SK-N-SH treated with all-trans-retinoic acid at 6 μM for 48 hours (cell line): ENCODE measurements around the gene KRT6B.

Experiments used
- ESRRG ChIP-seq: fragments of 250-450 bp; sonication (Bioruptor Pico); IDR thresholded peaks from 2 replicates; pipeline ENCODE4 v1.6.1; 2021; ENCODE audit warnings: mild to moderate bottlenecking
- ISL1 ChIP-seq: fragments of 250-450 bp; sonication (Bioruptor Pico); IDR thresholded peaks from 2 replicates; pipeline ENCODE4 v2.1.2; 2022; ENCODE audit warnings: mild to moderate bottlenecking, moderate library complexity
- PATZ1 ChIP-seq: fragments of 250-450 bp; sonication (Bioruptor Pico); IDR thresholded peaks from 2 replicates; pipeline ENCODE4 v1.8.0; 2020; ENCODE audit warnings: mild to moderate bottlenecking, moderate library complexity, borderline replicate concordance
- ZFP3 ChIP-seq: fragments of 250-450 bp; sonication (Bioruptor Pico); IDR thresholded peaks from 2 replicates; pipeline ENCODE4 v1.5.0; 2020; ENCODE audit warnings: mild to moderate bottlenecking, moderate library complexity
- ZNF70 ChIP-seq: fragments of 450-650 bp; formaldehyde crosslinking; IDR thresholded peaks from 2 replicates; pipeline ENCODE4 v1.5.0; 2020; ENCODE audit warnings: mild to moderate bottlenecking, moderate library complexity
- TF ChIP-seq, protein P1 (sequence below): fragments of 250-450 bp; sonication (Bioruptor Pico); IDR thresholded peaks from 2 replicates; pipeline ENCODE4 v1.5.1; 2020; ENCODE audit warnings: low read depth, mild to moderate bottlenecking, moderate library complexity

DNA sequence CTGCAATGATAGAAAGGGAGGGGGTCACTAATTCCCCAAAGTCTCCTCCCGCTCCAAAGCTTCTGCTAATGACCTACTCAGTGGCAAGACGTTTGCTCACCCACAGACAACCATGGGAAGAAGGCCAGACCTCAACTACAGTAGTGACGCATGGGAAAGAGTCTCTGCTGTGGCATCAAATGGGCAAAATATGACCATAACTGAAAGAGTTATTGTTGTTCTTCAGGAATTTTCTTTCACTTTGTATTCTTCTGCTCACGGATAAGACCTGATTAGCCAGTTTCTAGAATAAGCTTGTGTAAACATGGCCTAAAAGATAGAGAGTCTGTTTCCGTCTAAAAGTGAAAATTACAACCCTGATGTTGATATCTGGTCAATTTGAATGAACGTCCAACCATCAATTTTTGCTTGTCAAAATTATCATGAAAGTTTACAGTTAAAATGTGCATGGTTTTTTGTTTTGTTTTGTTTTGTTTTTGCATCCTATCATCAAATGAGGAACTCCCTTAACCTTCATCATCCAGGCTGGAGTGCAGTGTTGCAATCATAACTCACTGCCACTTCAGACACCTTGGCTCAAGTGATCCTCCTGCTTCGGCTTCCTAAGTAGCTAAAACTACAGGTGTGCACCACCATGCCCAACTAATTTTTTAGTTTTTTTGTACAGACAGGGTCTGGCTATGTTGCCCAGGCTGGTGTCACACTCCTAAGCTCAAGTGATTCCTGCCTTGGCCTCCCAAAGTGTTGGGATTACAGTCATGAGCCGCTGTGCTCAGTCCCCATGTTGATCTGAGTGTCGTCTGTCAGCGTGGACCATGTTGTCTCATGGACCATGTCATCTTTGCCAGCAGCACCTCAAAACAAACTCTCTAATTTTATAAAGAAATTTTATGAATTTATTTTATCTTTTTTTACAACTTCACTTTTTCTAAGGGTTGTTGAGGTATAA lies 7.0 kb downstream of the KRT6B start:
- no peak for TF ChIP-seq PATZ1 (CRISPR knock-in tag)
- no peak for TF ChIP-seq ZNF70
- TF ChIP-seq, protein P1, sequence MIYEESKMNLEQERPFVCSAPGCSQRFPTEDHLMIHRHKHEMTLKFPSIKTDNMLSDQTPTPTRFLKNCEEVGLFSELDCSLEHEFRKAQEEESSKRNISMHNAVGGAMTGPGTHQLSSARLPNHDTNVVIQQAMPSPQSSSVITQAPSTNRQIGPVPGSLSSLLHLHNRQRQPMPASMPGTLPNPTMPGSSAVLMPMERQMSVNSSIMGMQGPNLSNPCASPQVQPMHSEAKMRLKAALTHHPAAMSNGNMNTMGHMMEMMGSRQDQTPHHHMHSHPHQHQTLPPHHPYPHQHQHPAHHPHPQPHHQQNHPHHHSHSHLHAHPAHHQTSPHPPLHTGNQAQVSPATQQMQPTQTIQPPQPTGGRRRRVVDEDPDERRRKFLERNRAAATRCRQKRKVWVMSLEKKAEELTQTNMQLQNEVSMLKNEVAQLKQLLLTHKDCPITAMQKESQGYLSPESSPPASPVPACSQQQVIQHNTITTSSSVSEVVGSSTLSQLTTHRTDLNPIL = no peak
- no peak for TF ChIP-seq ZFP3 (CRISPR knock-in tag)
- no peak for TF ChIP-seq ESRRG (CRISPR knock-in tag)
- TF ChIP-seq ISL1 = no peak
